Caco-2 (cell line): ENCODE measurements around the gene IQGAP3. TPM values are rescaled to one million over a fixed set of nuclear protein-coding genes. Genes with fewer than 3 reads are reported as not detected.

Experiments
- BruUV-seq: library from RNA; stranded (reverse); fragments of 400-500 nt; replicated peaks from 2 replicates; lab custom pipeline; 2021; lab: Mats Ljungman, UMichigan
- CTCF ChIA-PET: fragments of 300-600 bp; sonication (Branson Sonifier 250); formaldehyde crosslinking; loops from one replicate; lab custom pipeline; 2022; ENCODE audit warnings: antibody characterized with exemption; lab: Charles Lee
- POLR2A ChIA-PET: fragments of 300-600 bp; sonication (Branson Sonifier 250); formaldehyde crosslinking; loops from one replicate; lab custom pipeline; 2022; ENCODE audit warnings: antibody characterized with exemption; lab: Charles Lee
- DNase-seq, 2 experiments: peaks; one replicate each; pipeline versions ENCODE4 v3.0.0 to v3.0.0-alpha.2; 2020 to 2022
- H3K27me3 ChIP-seq: replicated peaks from 2 replicates; pipeline ENCODE4 v1.6.0; 2011; ENCODE audit warnings: low read length; ENCODE audit not compliant: control insufficient read depth, insufficient read depth
- H3K36me3 ChIP-seq: 2 replicates; pipeline ENCODE4 v1.5.1; 2011; ENCODE audit warnings: low read length; ENCODE audit not compliant: control insufficient read depth, insufficient read depth
- H3K4me1 ChIP-seq: fragments of 250-450 bp; sonication (Bioruptor Pico); 2 replicates; pipeline ENCODE4 v1.5.1; 2020; ENCODE audit warnings: mild to moderate bottlenecking
- H3K4me3 ChIP-seq: 2 replicates; pipeline ENCODE4 v1.5.1; 2011; ENCODE audit warnings: low read depth, mild to moderate bottlenecking, control low read depth, low read length
- H3K9me3 ChIP-seq: fragments of 250-450 bp; sonication (Bioruptor Pico); 2 replicates; pipeline ENCODE4 v1.5.1; 2020; ENCODE audit warnings: mild to moderate bottlenecking, moderate library complexity
- H3K27ac Mint-ChIP-seq: one replicate; pipeline ENCODE4 v1.8.0; 2022; ENCODE audit warnings: mixed read lengths; ENCODE audit not compliant: unreplicated experiment
- H3K27me3 Mint-ChIP-seq: one replicate; pipeline ENCODE4 v1.8.0; 2022; ENCODE audit warnings: mixed read lengths; ENCODE audit not compliant: insufficient read depth, unreplicated experiment
- H3K36me3 Mint-ChIP-seq: one replicate; pipeline ENCODE4 v1.8.0; 2022; ENCODE audit warnings: mild to moderate bottlenecking, mixed read lengths; ENCODE audit not compliant: insufficient read depth, unreplicated experiment
- H3K4me1 Mint-ChIP-seq: one replicate; pipeline ENCODE4 v1.8.0; 2022; ENCODE audit warnings: low read depth, mixed read lengths; ENCODE audit not compliant: unreplicated experiment
- H3K4me3 Mint-ChIP-seq: one replicate; pipeline ENCODE4 v1.8.0; 2022; ENCODE audit warnings: mild to moderate bottlenecking, moderate library complexity, mixed read lengths; ENCODE audit not compliant: unreplicated experiment
- H3K9me3 Mint-ChIP-seq: one replicate; pipeline ENCODE4 v1.8.0; 2022; ENCODE audit warnings: mixed read lengths; ENCODE audit not compliant: unreplicated experiment
- CTCF ChIP-seq, 2 experiments: fragments of 200-600 bp in 1 of 2; IDR thresholded peaks; 1 replicate in 1 of 2; 2 replicates in 1 of 2; pipeline versions ENCODE4 v1.5.1 to v1.8.0; 2011 to 2022; ENCODE audit warnings: antibody characterized with exemption in 1 of 2, control low read depth in 1 of 2, inconsistent platforms in 1 of 2, low read depth in 1 of 2, low read length in 1 of 2, mild to moderate bottlenecking in 1 of 2, moderate library complexity in 1 of 2; ENCODE audit not compliant: insufficient read depth in 1 of 2, severe bottlenecking in 1 of 2, unreplicated experiment in 1 of 2
- intact Hi-C: fragments of 100-400 bp; cut with micrococcal nuclease; formaldehyde crosslinking; loops from one replicate; pipeline ENCODE4 v1.10.0; 2022; ENCODE audit not compliant: unreplicated experiment
- total RNA-seq: library from RNA; stranded (reverse); gene quantifications from 2 replicates; pipeline ENCODE4 v1.2.3, GENCODE V29; 2022

The IQGAP3 gene
- total RNA-seq, 1 experiment from 2014 or later = 37.6 TPM

- intact Hi-C loops = no loop called here
- TF ChIP-seq CTCF (IDR thresholded peaks at IDR 0.05; ENCODE audit: insufficient read depth in 1 of 2, low read depth in 1 of 2, low read length in 1 of 2, severe bottlenecking in 1 of 2, unreplicated experiment in 1 of 2) = no peak
These were observed 24.1 kb upstream of the IQGAP3 start for GRCh38 chr1:156596426-156596825.

GRCh38 chr1:156595016-156595415 lies 22.7 kb upstream of the IQGAP3 start:
- peaks cover 38% of the 10 kb centered on the region for H3K36me3 Mint-ChIP-seq
- Histone ChIP-seq H3K4me3 (no peak overlapping the region), H3K4me1 (peaks cover 8% of the 10 kb centered on the region; the same call in 1 of the 2 replicates), H3K36me3 (peaks cover 4% of the 10 kb centered on the region; the same call in 1 of the 2 replicates), H3K9me3 (no peaks in the 10 kb centered on the region), H3K27me3 (no peaks in the 10 kb centered on the region)
- H3K27ac Mint-ChIP-seq = no peak overlapping the region
- ChIA-PET POLR2A (no interaction called here), CTCF (interaction anchor here (1.5 kb wide), 1 partner anchor 14 kb away, joined by 3 read pairs; no protein-coding TSS in a partner anchor)
- no peak for TF ChIP-seq CTCF (IDR thresholded peaks at IDR 0.05; ENCODE audit: insufficient read depth in 1 of 2, low read depth in 1 of 2, low read length in 1 of 2, severe bottlenecking in 1 of 2, unreplicated experiment in 1 of 2)
- intact Hi-C loops = no loop called here
- H3K4me1 Mint-ChIP-seq = peaks cover 16% of the 10 kb centered on the region
- no TSS peak for BruUV-seq
- no peaks in the 10 kb centered on the region for H3K27me3 Mint-ChIP-seq
- DNase-seq = no peak
- H3K9me3 Mint-ChIP-seq = no peaks in the 10 kb centered on the region
- H3K4me3 Mint-ChIP-seq = no peak overlapping the region

More at GRCh38 chr1:156596426-156596825, 24.1 kb upstream of the IQGAP3 start:
- H3K27ac Mint-ChIP-seq = no peak overlapping the region
- POLR2A ChIA-PET = no interaction called here
- H3K27me3 Mint-ChIP-seq = no peaks in the 10 kb centered on the region
- H3K27me3 ChIP-seq = no peaks in the 10 kb centered on the region
- H3K9me3 Mint-ChIP-seq = no peaks in the 10 kb centered on the region
- 0 out of 2 replicates have a peak, but pooled peaks cover 4% of the 10 kb centered on the region for H3K4me1 ChIP-seq
- no TSS peak for BruUV-seq
- peaks cover 4% of the 10 kb centered on the region; the same call in 1 of the 2 replicates for H3K36me3 ChIP-seq
- CTCF ChIA-PET = no interaction called here
- no peak overlapping the region for H3K4me3 ChIP-seq
- DNase-seq = no peak
- no peak overlapping the region for H3K4me3 Mint-ChIP-seq
- H3K9me3 ChIP-seq = no peaks in the 10 kb centered on the region
- H3K36me3 Mint-ChIP-seq = peaks cover 45% of the 10 kb centered on the region
- H3K4me1 Mint-ChIP-seq = peaks cover 9% of the 10 kb centered on the region

- Mint-ChIP-seq H3K9me3 (no peaks in the 10 kb centered on the region), H3K4me3 (no peak overlapping the region), H3K36me3 (peaks cover 38% of the 10 kb centered on the region), H3K27ac (no peak overlapping the region), H3K4me1 (peaks cover 16% of the 10 kb centered on the region), H3K27me3 (no peaks in the 10 kb centered on the region)
- H3K36me3 ChIP-seq = peaks cover 4% of the 10 kb centered on the region; the same call in 1 of the 2 replicates
- H3K4me3 ChIP-seq = no peak overlapping the region
- CTCF ChIA-PET = interaction anchor here (0.5 to 0.6 kb wide), 2 partner anchors 33 to 256 kb away, joined by 3 read pairs; partner anchors contain the start of gene CCT3
- POLR2A ChIA-PET = no interaction called here
- no peak for TF ChIP-seq CTCF (IDR thresholded peaks at IDR 0.05; ENCODE audit: insufficient read depth in 1 of 2, low read depth in 1 of 2, low read length in 1 of 2, severe bottlenecking in 1 of 2, unreplicated experiment in 1 of 2)
- no peak for DNase-seq
- intact Hi-C loops = no loop called here
- H3K4me1 ChIP-seq = peaks cover 8% of the 10 kb centered on the region; the same call in 1 of the 2 replicates
- BruUV-seq = no TSS peak
- no peaks in the 10 kb centered on the region for H3K27me3 ChIP-seq
- no peaks in the 10 kb centered on the region for H3K9me3 ChIP-seq
These were observed 21.8 kb upstream of the IQGAP3 start for GRCh38 chr1:156594190-156594589.
